Measurements from ENCODE around the gene MYL7. TPM values are rescaled to one million over a fixed set of nuclear protein-coding genes. Genes with fewer than 3 reads are reported as not detected.

Gene MYL7
- total and polyA plus RNA-seq, 9 of the 15 experiments (the other 6 are each of a cell fraction or from before 2014, with no cell fraction given), result not detected

- Histone ChIP-seq H3K79me2 (ENCODE audit: control insufficient read depth, insufficient read depth, low read length) (no peaks in the 10 kb centered on the region), H3K9me3 (replicated peaks; ENCODE audit: control insufficient read depth, insufficient read depth, low read depth, low read length) (no peaks in the 10 kb centered on the region), H3K27me3 (ENCODE audit: control insufficient read depth in 2 of 2, insufficient read depth in 2 of 2, low read length in 2 of 2) (no peaks in the 10 kb centered on the region), H3K9me1 (ENCODE audit: control insufficient read depth, insufficient read depth, low read length) (no peaks in the 10 kb centered on the region), H3K36me3 (ENCODE audit: control insufficient read depth, insufficient read depth, low read length) (no peaks in the 10 kb centered on the region), H3K27ac (ENCODE audit: extremely low read depth, low read depth, low read length) (no peak overlapping the region), H4K20me1 (replicated peaks; ENCODE audit: control insufficient read depth, insufficient read depth, low read length) (no peaks in the 10 kb centered on the region; the same call in 1 of the 2 replicates), H2AFZ (ENCODE audit: low read depth, low read length) (no peak overlapping the region), H3K4me3 (no peak overlapping the region), H3K4me2 (ENCODE audit: insufficient read depth, low read length) (no peak overlapping the region), H3K9ac (ENCODE audit: insufficient read depth in 1 of 2, low read depth in 2 of 2, low read length in 2 of 2) (no peak overlapping the region), H3K4me1 (replicated peaks in 1 of 2; ENCODE audit: control insufficient read depth in 2 of 2, insufficient read depth in 2 of 2, low read length in 2 of 2) (peaks cover 0 to 11% of the 10 kb centered on the region in 2 experiments; a peak in 1 of 5 replicates)
- POLR2A ChIA-PET, result interaction anchor here (0.6 to 1.1 kb wide), 2 partner anchors 9 to 12 kb away, joined by 3 read pairs; no protein-coding TSS in a partner anchor
- TF ChIP-seq, protein P1, sequence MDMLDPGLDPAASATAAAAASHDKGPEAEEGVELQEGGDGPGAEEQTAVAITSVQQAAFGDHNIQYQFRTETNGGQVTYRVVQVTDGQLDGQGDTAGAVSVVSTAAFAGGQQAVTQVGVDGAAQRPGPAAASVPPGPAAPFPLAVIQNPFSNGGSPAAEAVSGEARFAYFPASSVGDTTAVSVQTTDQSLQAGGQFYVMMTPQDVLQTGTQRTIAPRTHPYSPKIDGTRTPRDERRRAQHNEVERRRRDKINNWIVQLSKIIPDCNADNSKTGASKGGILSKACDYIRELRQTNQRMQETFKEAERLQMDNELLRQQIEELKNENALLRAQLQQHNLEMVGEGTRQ (CRISPR knock-in tag; IDR thresholded peaks at IDR 0.05), result no peak
- TF ChIP-seq ZC3H11A (IDR thresholded peaks at IDR 0.05; ENCODE audit: low read depth, low read length), result no peak
- TF ChIP-seq E4F1 (CRISPR knock-in tag; IDR thresholded peaks at IDR 0.05; ENCODE audit: borderline replicate concordance), result no peak
- no peak for TF ChIP-seq MGA (IDR thresholded peaks at IDR 0.05)
- 0 out of 2 replicates have a peak, but pooled peaks have one; percentile 16 for TF ChIP-seq FOSL1 (tag; conservative IDR thresholded peaks at IDR 0.05)
- DNase-seq (ENCODE audit: extremely low read depth in 1 of 4, low spot score in 3 of 4) (no peak), ATAC-seq (no peak), FAIRE-seq (no peak)
- BruUV-seq (replicated peaks), result no TSS peak
- CTCF ChIA-PET (ENCODE audit: low intra/inter-chr PET ratio), result no interaction called here
- in situ Hi-C loops (cut with MboI), result no loop called here
- 63% methylated on average over 1 of the region's 4 CpGs for WGBS (ENCODE audit: insufficient coverage, low coverage, missing lambda C conversion rate)
- intact Hi-C loops (cut with micrococcal nuclease), result no loop called here
Observed at GRCh38 chr7:44134943-44135628, 6.0 kb downstream of the MYL7 start.
